HG03280 (cell line): ENCODE data around the gene MTHFD1L.
"Not testable (repeated sequence)": the region's sequence is repeated elsewhere in the genome, so short reads cannot be mapped to it uniquely, and the experiment has no call there.

Experiments used
- ATAC-seq: cut with Tn5 transposase; IDR thresholded peaks from one replicate; pipeline ENCODE4 v1.9.1; 2021; ENCODE audit warnings: mild to moderate bottlenecking, moderate library complexity; ENCODE audit not compliant: unreplicated experiment

MTHFD1L gene

DNA sequence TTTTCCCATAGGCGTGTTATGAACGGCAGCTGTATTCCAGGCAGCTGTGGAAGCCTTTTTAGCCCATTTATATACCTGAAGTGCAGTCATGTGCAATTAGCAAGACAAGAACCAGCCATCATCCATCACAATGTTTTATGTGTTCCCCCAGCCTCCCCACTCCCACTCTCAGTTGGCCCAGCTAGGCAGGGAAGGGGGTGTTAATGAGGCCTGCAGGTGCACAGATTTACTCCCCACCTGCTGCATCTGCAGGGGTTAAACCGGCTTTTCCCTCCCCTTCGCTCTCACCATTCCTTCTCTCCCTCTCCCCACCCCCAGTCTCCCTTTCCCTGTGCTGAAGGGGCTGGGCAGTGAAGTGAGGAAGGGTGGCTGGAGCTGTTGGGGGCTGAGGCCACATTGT is 224.5 kb downstream of the MTHFD1L start:
- no peak for ATAC-seq

DNA sequence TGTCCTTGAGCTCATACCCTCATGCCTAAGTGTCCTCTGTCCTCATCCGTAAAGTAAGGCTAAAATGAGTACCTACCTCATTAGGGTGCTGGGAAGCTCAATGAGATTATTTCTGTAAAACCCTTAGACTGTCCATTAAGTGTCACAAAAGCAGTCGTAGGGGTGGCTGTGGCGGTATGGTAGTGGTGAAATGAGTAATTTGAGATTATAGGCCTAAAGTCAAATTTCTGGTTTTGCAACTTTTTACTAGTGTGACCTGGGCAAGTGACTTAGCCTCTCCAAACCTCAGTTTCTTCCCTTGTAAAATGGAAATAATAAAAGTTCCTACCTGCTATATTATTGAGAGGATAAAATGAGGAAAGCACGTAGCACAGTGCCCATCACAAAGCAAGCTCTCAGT is 226.1 kb downstream of the MTHFD1L start:
- ATAC-seq = no peak

- no peak for ATAC-seq
These were observed 227.1 kb downstream of the MTHFD1L start for GRCh38 chr6:151092591-151092990.

GRCh38 chr6:151093706-151094105 is 228.2 kb downstream of the MTHFD1L start:
- no peak for ATAC-seq

DNA sequence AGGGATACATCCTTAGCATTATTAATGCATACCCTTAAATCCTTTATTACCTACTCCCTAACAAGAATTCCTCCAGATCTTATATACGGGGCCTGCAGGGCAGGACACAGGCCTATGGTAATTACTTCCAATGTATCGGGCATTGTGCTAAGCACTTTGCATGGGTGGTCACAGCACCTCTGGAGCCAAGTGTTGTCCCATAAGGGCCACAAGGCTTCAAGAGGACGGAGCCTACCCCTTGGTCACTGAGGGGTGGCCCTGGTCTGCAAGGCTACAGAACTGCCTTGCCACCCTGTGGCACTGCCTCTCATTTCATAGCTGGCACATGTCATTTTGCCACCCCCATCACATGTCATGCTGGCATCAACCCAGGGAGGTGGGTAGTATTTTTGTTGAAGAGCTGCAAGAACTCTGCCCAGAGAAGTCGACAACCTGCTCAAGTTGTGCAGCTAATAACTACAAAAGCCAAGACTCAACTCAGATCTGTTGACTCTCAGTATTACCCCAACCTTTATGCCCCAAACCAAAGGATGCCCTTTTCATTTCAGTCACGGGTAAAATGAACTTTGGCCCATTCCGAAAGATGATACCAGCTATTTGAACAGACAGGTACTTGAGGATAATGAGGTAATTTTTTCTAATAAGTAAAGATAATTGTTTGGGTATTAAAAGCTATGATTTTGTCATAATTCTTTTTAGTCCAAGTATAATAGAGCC is 230.2 kb downstream of the MTHFD1L start:
- ATAC-seq = no peak

DNA sequence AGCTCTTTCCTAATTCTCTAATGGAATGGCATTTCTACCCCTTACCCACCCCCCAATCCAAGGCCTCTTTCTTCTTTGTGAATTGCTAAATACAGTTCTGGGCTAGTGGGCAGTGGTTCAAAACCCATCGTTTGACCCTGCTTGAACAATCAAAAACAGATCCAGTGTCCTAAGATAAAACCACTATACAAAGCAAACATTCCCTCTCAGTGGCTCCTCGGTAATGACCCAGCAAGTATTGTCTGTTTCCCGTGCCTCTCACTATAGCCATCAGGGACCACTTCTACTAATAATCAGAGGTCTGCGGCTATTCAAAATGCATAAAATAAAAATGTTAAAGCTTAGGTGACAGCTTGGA is 230.7 kb downstream of the MTHFD1L start:
- no peak for ATAC-seq

DNA sequence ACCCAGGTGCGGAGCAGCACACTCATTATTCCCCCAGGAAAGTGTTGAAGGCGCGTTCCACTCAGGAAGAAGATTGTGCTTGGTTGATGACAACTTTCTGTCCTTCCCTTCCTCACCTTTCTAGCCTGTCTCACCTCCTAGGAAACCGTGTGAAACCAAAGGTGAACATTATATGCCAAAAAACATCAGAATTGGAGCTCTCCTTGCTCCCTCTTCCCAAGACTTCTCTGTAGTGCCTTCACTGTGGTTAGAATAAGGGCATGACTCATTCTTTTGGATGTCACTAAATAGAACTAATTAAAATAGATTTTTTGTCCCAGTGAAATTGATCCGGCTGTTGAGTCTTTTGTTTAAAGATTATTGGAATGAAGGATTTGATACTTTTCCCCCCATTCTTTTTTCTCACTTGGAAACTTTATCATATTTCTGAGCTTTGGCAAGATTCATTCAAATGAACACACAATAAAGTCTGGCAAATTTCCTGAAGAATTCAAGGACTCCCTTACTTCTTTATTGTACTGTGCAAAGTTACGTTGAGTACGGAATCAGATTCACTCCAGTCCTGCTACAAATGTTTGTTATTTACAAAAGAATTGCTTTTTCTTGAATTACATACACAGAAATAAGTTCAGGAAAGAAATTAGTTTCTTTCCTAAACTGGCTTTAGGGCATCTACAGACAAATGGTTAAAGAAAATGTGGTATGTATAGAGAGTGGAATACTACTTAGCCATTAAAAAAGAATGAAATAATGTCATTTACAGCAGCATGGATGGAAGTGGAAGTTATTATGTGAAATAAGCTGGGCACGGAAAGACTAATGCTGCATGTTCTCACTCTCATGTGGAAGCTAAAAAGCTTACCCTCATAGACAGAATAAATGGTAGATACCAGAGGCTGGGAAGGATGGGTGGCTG is 231.4 kb downstream of the MTHFD1L start:
- no peak for ATAC-seq

DNA sequence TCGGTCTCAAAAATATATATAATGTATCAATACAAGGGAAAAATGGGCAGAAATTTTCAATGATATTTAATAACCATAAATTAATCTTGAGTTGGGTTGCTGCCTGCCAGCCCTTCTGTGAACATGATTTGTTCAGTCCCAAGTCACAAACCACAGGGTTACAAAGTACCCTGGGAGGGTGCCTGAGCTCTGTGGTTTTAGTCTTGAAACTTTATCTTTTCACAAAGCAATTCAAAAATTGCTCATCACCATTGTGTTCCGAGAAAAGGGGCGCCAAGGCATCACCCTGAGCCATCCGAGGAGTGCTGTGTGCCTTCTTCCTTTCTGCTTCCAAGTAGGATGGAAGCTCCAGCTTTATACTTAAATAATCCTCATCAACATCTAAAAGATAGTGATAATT is 232.7 kb downstream of the MTHFD1L start:
- no peak for ATAC-seq

- ATAC-seq = no peak
These were observed 234.8 kb downstream of the MTHFD1L start for GRCh38 chr6:151100326-151100725.

- ATAC-seq = no peak
These were observed 235.8 kb downstream of the MTHFD1L start for GRCh38 chr6:151101161-151101815.

GRCh38 chr6:151101816-151102694 is 236.6 kb downstream of the MTHFD1L start:
- no peak for ATAC-seq

GRCh38 chr6:151103266-151103665 is 237.8 kb downstream of the MTHFD1L start:
- no peak for ATAC-seq

- no peak for ATAC-seq
These were observed 242.5 kb downstream of the MTHFD1L start for GRCh38 chr6:151107897-151108427.

- ATAC-seq = no peak
These were observed 243.0 kb downstream of the MTHFD1L start for GRCh38 chr6:151108548-151108947.

DNA sequence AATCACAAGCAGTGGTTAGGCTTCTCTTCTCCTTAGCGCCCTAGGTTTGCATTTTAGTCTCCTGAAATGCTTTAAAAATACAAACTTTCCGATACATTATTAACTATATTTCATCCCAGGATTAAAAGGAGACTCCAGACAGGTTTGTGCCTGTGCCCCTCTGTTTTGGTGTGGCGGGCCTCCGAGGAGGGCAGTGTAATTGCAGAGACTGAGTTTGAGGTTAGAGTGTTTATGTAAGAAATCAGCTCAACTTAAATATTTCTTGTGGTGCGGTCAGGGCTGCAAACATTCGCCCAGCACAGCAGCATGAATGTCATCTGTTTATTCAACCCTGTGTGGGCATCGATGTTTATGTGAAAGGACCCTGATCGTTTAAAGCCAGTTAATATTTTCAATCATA is 243.9 kb downstream of the MTHFD1L start:
- no peak for ATAC-seq

DNA sequence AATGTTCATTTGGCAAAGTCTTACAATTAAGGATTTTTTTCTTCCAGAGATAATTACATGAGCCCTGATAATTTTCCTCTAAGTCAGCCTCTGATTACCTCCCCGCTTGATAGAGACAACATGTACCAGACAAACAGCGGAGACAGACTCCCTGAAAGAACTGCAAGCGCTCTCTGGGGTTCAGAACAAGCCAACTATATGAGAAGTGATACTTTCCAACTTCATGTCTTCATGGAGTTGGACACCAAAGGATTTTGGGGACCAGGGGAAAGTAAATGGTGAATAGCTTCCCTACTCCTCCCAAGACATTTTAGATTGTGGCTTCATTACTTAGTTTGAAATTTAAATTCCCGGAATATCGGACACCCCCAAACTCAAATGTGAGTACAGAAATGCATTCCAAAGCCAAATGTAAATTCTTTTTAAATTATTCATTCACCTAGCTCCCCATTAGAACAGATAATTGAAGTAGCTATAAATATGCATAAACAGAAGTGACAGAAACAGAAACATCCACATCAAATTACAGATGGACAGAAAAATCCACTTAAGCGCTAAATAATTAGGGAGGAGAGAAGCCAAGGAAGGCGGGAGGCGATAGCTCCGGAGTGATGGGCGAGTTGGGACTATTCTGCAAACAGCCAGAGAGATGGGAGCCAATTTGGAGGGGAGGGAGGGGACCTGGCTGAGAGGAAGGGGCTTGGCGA is 244.5 kb downstream of the MTHFD1L start:
- no peak for ATAC-seq

- no peak for ATAC-seq
These were observed 245.0 kb downstream of the MTHFD1L start for GRCh38 chr6:151110576-151110905.

GRCh38 chr6:151111670-151112069 is 246.2 kb downstream of the MTHFD1L start:
- ATAC-seq = no peak

DNA sequence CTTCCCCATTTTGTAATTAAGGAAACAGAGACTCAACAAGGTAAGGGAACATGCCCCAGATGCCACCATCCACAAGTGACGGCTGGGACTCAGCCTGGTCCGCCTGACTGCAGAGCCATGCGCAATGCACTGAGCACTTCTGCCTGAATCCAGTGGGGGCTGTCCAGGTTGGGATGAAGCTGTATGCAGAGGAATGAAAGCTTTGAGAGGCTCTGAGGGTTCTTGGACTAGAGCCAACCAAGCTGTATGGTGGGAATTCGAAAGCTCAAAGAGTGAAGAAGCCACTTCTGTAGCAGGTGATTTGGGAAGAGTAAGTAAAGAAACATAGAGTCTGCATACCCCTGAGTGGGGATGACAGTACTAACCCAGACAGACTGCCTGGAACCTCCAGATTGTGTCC is 246.6 kb downstream of the MTHFD1L start:
- no peak for ATAC-seq

DNA sequence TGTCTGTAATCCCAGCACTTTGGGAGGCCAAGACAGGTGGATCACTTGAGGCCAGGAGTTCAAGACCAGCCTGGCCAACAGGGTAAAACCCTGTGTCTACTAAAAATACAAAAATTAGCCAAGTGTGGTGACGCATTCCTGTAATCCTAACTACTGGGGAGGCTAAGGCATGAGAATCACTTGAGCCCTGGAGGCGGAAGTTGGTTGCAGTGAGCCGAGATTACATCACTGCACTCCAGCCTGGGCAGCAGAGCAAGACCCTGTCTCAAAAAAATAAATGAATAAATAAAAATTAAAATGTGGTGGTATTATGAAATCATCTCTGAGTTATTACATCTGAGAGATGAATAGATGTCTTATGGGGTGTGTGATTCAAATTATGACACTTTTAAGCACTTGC is 247.4 kb downstream of the MTHFD1L start:
- not testable (repeated sequence) for ATAC-seq
